Sciatic nerve (tissue), 2 donors: ENCODE results near the gene FAM177A1. TPM values are rescaled to one million over a fixed set of nuclear protein-coding genes. Genes with fewer than 3 reads are reported as not detected.
"Not testable (repeated sequence)": the region's sequence is repeated elsewhere in the genome, so short reads cannot be mapped to it uniquely, and the experiment has no call there.

Source experiments
- ATAC-seq: fragments of 200-7000 bp; cut with Tn5 transposase; one replicate; pipeline ENCODE4 v1.9.1; 2020; ENCODE audit warnings: mild to moderate bottlenecking, moderate library complexity
- DNase-seq: peaks from one replicate; pipeline ENCODE4 v3.0.0-alpha.2; 2020; ENCODE audit warnings: low spot score
- intact Hi-C: fragments of 100-400 bp; cut with DNase I; formaldehyde crosslinking; loops from one replicate; pipeline ENCODE4 v1.14.2; 2022
- total RNA-seq: library from RNA; stranded (reverse); fragmentation: NEBNext Ultra II Directional; extraction: Animal tissue kit (Norgen Biotek cat#: 25700); gene quantifications from one replicate; pipeline ENCODE4 v1.2.1, GENCODE V29; 2021
- donor health status: DM: no; HTN: no; CAD: no.
- donor health status: DM: no; HTN: no; CAD: no.

The FAM177A1 gene
- 75.6 TPM for total RNA-seq

- peak; percentile 98 for DNase-seq
- ATAC-seq: peak; percentile 99
- intact Hi-C loops: no loop called here
Observed at GRCh38 chr14:35046048-35046750, at the start of gene FAM177A1. TSS of gene FAM177A1 (plus strand) at chr14:35046272. CDS start at chr14:35046464, 192 bp downstream.

GRCh38 chr14:34997762-34998161, 48.3 kb upstream of the FAM177A1 start:
- ATAC-seq (no peak), DNase-seq (no peak)
- intact Hi-C loops: no loop called here

- intact Hi-C loops: no loop called here
- no peak for ATAC-seq
- no peak for DNase-seq
Observed at GRCh38 chr14:34999500-34999899, 46.6 kb upstream of the FAM177A1 start.

GRCh38 chr14:35001621-35002020, 44.5 kb upstream of the FAM177A1 start:
- DNase-seq (no peak), ATAC-seq (no peak)
- intact Hi-C loops: no loop called here

GRCh38 chr14:35004839-35005238, 41.2 kb upstream of the FAM177A1 start:
- intact Hi-C loops: no loop called here
- DNase-seq: no peak
- ATAC-seq: no peak

GRCh38 chr14:35016568-35016967, 29.5 kb upstream of the FAM177A1 start:
- ATAC-seq (no peak), DNase-seq (no peak)
- intact Hi-C loops: no loop called here

GRCh38 chr14:35020713-35021112, 25.4 kb upstream of the FAM177A1 start:
- intact Hi-C loops: no loop called here
- ATAC-seq: no peak

GRCh38 chr14:35028435-35028834, 17.6 kb upstream of the FAM177A1 start:
- intact Hi-C loops: no loop called here
- ATAC-seq: no peak

More at GRCh38 chr14:35020713-35021112, 25.4 kb upstream of the FAM177A1 start:
- DNase-seq: no peak

GRCh38 chr14:35032562-35032961, 13.5 kb upstream of the FAM177A1 start:
- ATAC-seq (no peak), DNase-seq (no peak)
- intact Hi-C loops: no loop called here

More at GRCh38 chr14:35028435-35028834, 17.6 kb upstream of the FAM177A1 start:
- no peak for DNase-seq

- intact Hi-C loops: no loop called here
- ATAC-seq: no peak
- no peak for DNase-seq
Observed at GRCh38 chr14:35034440-35034833, 11.6 kb upstream of the FAM177A1 start.

GRCh38 chr14:35034944-35035554, 11.0 kb upstream of the FAM177A1 start:
- DNase-seq, intact Hi-C loops, ATAC-seq: not testable (repeated sequence)

- DNase-seq, intact Hi-C loops, ATAC-seq: not testable (repeated sequence)
Observed at GRCh38 chr14:35038312-35038711, 7.8 kb upstream of the FAM177A1 start.

- DNase-seq (no peak), ATAC-seq (no peak)
- intact Hi-C loops: no loop called here
Observed at GRCh38 chr14:35042632-35043031, 3.4 kb upstream of the FAM177A1 start.

GRCh38 chr14:35043046-35043445, 3.0 kb upstream of the FAM177A1 start:
- no peak for DNase-seq
- intact Hi-C loops: no loop called here
- ATAC-seq: no peak

GRCh38 chr14:35044939-35045797, 904 bp upstream of the FAM177A1 start:
- ATAC-seq (no peak), DNase-seq (no peak)
- intact Hi-C loops: no loop called here

- intact Hi-C loops: no loop called here
- no peak for DNase-seq
- ATAC-seq: no peak
Observed at GRCh38 chr14:35045798-35046047, 349 bp upstream of the FAM177A1 start.

GRCh38 chr14:35046751-35047536, 872 bp downstream of the FAM177A1 start:
- DNase-seq: no peak
- intact Hi-C loops: no loop called here
- ATAC-seq: no peak

GRCh38 chr14:35047976-35048513, 2.0 kb downstream of the FAM177A1 start:
- intact Hi-C loops: no loop called here
- ATAC-seq (no peak), DNase-seq (no peak)

GRCh38 chr14:35050652-35051051, 4.6 kb downstream of the FAM177A1 start:
- DNase-seq (no peak), ATAC-seq (no peak)
- intact Hi-C loops: loop anchor here (10.0 kb wide), 1 partner anchor 64 kb away; no protein-coding TSS in a partner anchor
